NCI-H2081 (cell line): ENCODE results near the gene RAD23A.
"Not testable (repeated sequence)": the region's sequence is repeated elsewhere in the genome, so short reads cannot be mapped to it uniquely, and the experiment has no call there.

ENCODE experiments used
- DNase-seq, 2 experiments: peaks; one replicate each; lab custom pipeline; 2025; lab: John Stamatoyannopoulos, UW

The RAD23A gene

GRCh38 chr19:12945479-12946091, at the start of gene RAD23A:
Gene RAD23A, plus strand, starts transcription at chr19:12945862. Its CDS starts 87 bp downstream, at chr19:12945949.
- DNase-seq: peak; percentile 97 to 98

- DNase-seq: no peak
These were observed 49.2 kb upstream of the RAD23A start for GRCh38 chr19:12896460-12896859.

GRCh38 chr19:12899891-12900518, 45.7 kb upstream of the RAD23A start:
- DNase-seq: no peak

- DNase-seq: no peak
These were observed 38.5 kb upstream of the RAD23A start for GRCh38 chr19:12907166-12907565.

- DNase-seq: peak; percentile 81 to 92
These were observed 33.1 kb upstream of the RAD23A start for GRCh38 chr19:12912571-12912970.

- DNase-seq: peak; percentile 98 to 99
These were observed 32.6 kb upstream of the RAD23A start for GRCh38 chr19:12913011-12913561.

GRCh38 chr19:12913851-12914690, 31.6 kb upstream of the RAD23A start:
- DNase-seq: peak in 1 of 2 experiments; percentile 56

GRCh38 chr19:12915860-12916259, 29.8 kb upstream of the RAD23A start:
- not testable (repeated sequence) for DNase-seq

- DNase-seq: no peak
These were observed 27.4 kb upstream of the RAD23A start for GRCh38 chr19:12918253-12918652.

GRCh38 chr19:12921047-12921446, 24.6 kb upstream of the RAD23A start:
- no peak for DNase-seq

- DNase-seq: no peak
These were observed 22.7 kb upstream of the RAD23A start for GRCh38 chr19:12922959-12923358.

GRCh38 chr19:12924621-12925310, 20.9 kb upstream of the RAD23A start:
- no peak for DNase-seq

GRCh38 chr19:12930002-12930645, 15.5 kb upstream of the RAD23A start:
- no peak for DNase-seq

- DNase-seq: no peak
These were observed 13.0 kb upstream of the RAD23A start for GRCh38 chr19:12932392-12933286.

- peak; percentile 86 to 93 for DNase-seq
These were observed 12.2 kb upstream of the RAD23A start, which contains the start of gene FARSA for GRCh38 chr19:12933287-12934072. Gene FARSA, minus strand, starts transcription at chr19:12933711. Its CDS starts 15 bp downstream, at chr19:12933696.

- no peak for DNase-seq
These were observed 10.6 kb upstream of the RAD23A start for GRCh38 chr19:12935071-12935470.

- no peak for DNase-seq
These were observed 9.1 kb upstream of the RAD23A start for GRCh38 chr19:12936582-12936981.

GRCh38 chr19:12937093-12937926, 8.4 kb upstream of the RAD23A start:
- no peak for DNase-seq
